OCI-LY1 (cell line): ENCODE data around the gene CD48.

ENCODE experiments used
- H2AFZ ChIP-seq: fragments of 200-600 bp; sonication (generic), shearing (Covaris generic); 2 replicates; pipeline ENCODE4 v1.6.0; 2014; ENCODE audit warnings: antibody characterized with exemption, mild to moderate bottlenecking, low read length
- H3F3A ChIP-seq: fragments of 200-600 bp; sonication (generic), shearing (Covaris generic); 2 replicates; pipeline ENCODE4 v1.6.0; 2014; ENCODE audit warnings: mild to moderate bottlenecking, antibody characterized with exemption, low read length, moderate library complexity; ENCODE audit not compliant: insufficient read depth
- H3K27ac ChIP-seq: fragments of 200-600 bp; sonication (generic); 2 replicates; pipeline ENCODE4 v1.5.1; 2014; ENCODE audit warnings: low read length, mixed run types, mild to moderate bottlenecking, low read depth; ENCODE audit not compliant: poor library complexity, severe bottlenecking
- H3K27me3 ChIP-seq: fragments of 200-600 bp; sonication (generic); 2 replicates; pipeline ENCODE4 v1.6.0; 2014; ENCODE audit warnings: antibody characterized with exemption, mild to moderate bottlenecking, low read length, moderate library complexity; ENCODE audit not compliant: insufficient read depth
- H3K36me3 ChIP-seq: fragments of 200-600 bp; sonication (generic); 2 replicates; pipeline ENCODE4 v1.6.1; 2014; ENCODE audit warnings: mild to moderate bottlenecking, antibody characterized with exemption, low read length, moderate library complexity, mixed read lengths; ENCODE audit not compliant: insufficient read depth
- H3K4me1 ChIP-seq: fragments of 200-600 bp; sonication (generic); 2 replicates; pipeline ENCODE4 v1.5.1; 2014; ENCODE audit warnings: mild to moderate bottlenecking, low read length, moderate library complexity; ENCODE audit not compliant: insufficient read depth, severe bottlenecking
- H3K4me2 ChIP-seq: fragments of 200-600 bp; sonication (generic), shearing (Covaris generic); 2 replicates; pipeline ENCODE4 v1.6.1; 2014; ENCODE audit warnings: low read length
- H3K4me3 ChIP-seq: fragments of 200-600 bp; sonication (generic); 2 replicates; pipeline ENCODE4 v1.5.1; 2014; ENCODE audit warnings: low read length, low read depth, mild to moderate bottlenecking, mixed read lengths; ENCODE audit not compliant: poor library complexity, severe bottlenecking
- H3K79me2 ChIP-seq: fragments of 200-600 bp; shearing (Covaris generic); 2 replicates; pipeline ENCODE4 v1.6.1; 2016; ENCODE audit warnings: mixed run types, low read length, mixed read lengths; ENCODE audit not compliant: insufficient read depth
- H3K9ac ChIP-seq: fragments of 200-600 bp; sonication (generic), shearing (Covaris generic); 2 replicates; pipeline ENCODE4 v1.6.1; 2014; ENCODE audit warnings: mild to moderate bottlenecking, low read length, mixed read lengths
- H3K9me2 ChIP-seq: fragments of 200-600 bp; sonication (generic), shearing (Covaris generic); 2 replicates; pipeline ENCODE4 v1.6.1; 2014; ENCODE audit warnings: low read depth, mild to moderate bottlenecking, low read length, mixed read lengths
- H3K9me3 ChIP-seq: fragments of 200-600 bp; shearing (Covaris generic); 2 replicates; pipeline ENCODE4 v1.6.1; 2014; ENCODE audit warnings: low read length, mixed read lengths
- H4K20me1 ChIP-seq: fragments of 200-600 bp; sonication (generic), shearing (Covaris generic); 2 replicates; pipeline ENCODE4 v1.6.0; 2016; ENCODE audit warnings: mild to moderate bottlenecking, low read length; ENCODE audit not compliant: insufficient read depth
- CTCF ChIP-seq: fragments of 200-600 bp; sonication (generic), shearing (Covaris generic); IDR thresholded peaks from 2 replicates; pipeline ENCODE4 v1.5.1; 2017; ENCODE audit warnings: mild to moderate bottlenecking, antibody characterized with exemption, low read length, moderate library complexity, mixed read lengths
- EZH2 ChIP-seq: fragments of 200-600 bp; sonication (generic), shearing (Covaris generic); IDR thresholded peaks from 2 replicates; pipeline ENCODE4 v1.8.0; 2017; ENCODE audit warnings: borderline replicate concordance, mixed run types, mild to moderate bottlenecking, antibody characterized with exemption, low read length, moderate library complexity, mixed read lengths

CD48 gene

GRCh38 chr1:160744852-160745520, 33.4 kb upstream of the CD48 start:
- Histone ChIP-seq H3K79me2 (no peaks in the 10 kb centered on the region), H3K4me2 (no peak overlapping the region)

GRCh38 chr1:160744199-160744851, 32.7 kb upstream of the CD48 start:
- H3K36me3 ChIP-seq, result no peaks in the 10 kb centered on the region
- no peak overlapping the region for H2AFZ ChIP-seq
- no peaks in the 10 kb centered on the region for H3K9me2 ChIP-seq
- no peak overlapping the region for H3K27ac ChIP-seq
- H4K20me1 ChIP-seq, result no peaks in the 10 kb centered on the region
- no peaks in the 10 kb centered on the region for H3K27me3 ChIP-seq
- H3K9me3 ChIP-seq, result no peaks in the 10 kb centered on the region
- no peak for TF ChIP-seq CTCF
- H3K4me1 ChIP-seq, result no peaks in the 10 kb centered on the region
- H3K4me3 ChIP-seq, result no peak overlapping the region
- no peaks in the 10 kb centered on the region for H3F3A ChIP-seq
- no peak overlapping the region for H3K4me2 ChIP-seq
- no peak overlapping the region for H3K9ac ChIP-seq
- no peaks in the 10 kb centered on the region for H3K79me2 ChIP-seq

More at GRCh38 chr1:160744852-160745520, 33.4 kb upstream of the CD48 start:
- H3K4me1 ChIP-seq, result no peaks in the 10 kb centered on the region
- H3K9me3 ChIP-seq, result no peaks in the 10 kb centered on the region
- H3K27me3 ChIP-seq, result no peaks in the 10 kb centered on the region
- H3K9me2 ChIP-seq, result no peaks in the 10 kb centered on the region
- H3K9ac ChIP-seq, result no peak overlapping the region
- H3K27ac ChIP-seq, result no peak overlapping the region
- H3K36me3 ChIP-seq, result no peaks in the 10 kb centered on the region
- no peaks in the 10 kb centered on the region for H3F3A ChIP-seq
- no peak overlapping the region for H2AFZ ChIP-seq
- H4K20me1 ChIP-seq, result no peaks in the 10 kb centered on the region
- TF ChIP-seq EZH2 (no peak), CTCF (no peak)
- H3K4me3 ChIP-seq, result no peak overlapping the region

GRCh38 chr1:160743266-160743665, 31.6 kb upstream of the CD48 start:
- Histone ChIP-seq H3K27me3 (no peaks in the 10 kb centered on the region; the same call in 1 of the 2 replicates), H3K9me3 (no peaks in the 10 kb centered on the region), H3K9me2 (no peaks in the 10 kb centered on the region), H4K20me1 (no peaks in the 10 kb centered on the region), H3K27ac (no peak overlapping the region), H3K36me3 (no peaks in the 10 kb centered on the region), H3F3A (no peaks in the 10 kb centered on the region), H3K79me2 (no peaks in the 10 kb centered on the region), H3K9ac (no peak overlapping the region), H3K4me1 (no peaks in the 10 kb centered on the region), H2AFZ (no peak overlapping the region), H3K4me3 (no peak overlapping the region), H3K4me2 (no peak overlapping the region)
- TF ChIP-seq CTCF (no peak), EZH2 (no peak)
